T-cell (primary cell): ENCODE data around the gene ALOXE3. TPM values are rescaled to one million over a fixed set of nuclear protein-coding genes. Genes with fewer than 3 reads are reported as not detected.

Source experiments
- ATAC-seq, 4 experiments: fragments of 200-7000 bp in 3 of 4; fragments of 150-1000 bp in 1 of 4; cut with Tn5 transposase; replicated peaks in 1 of 4; 1 replicate in 3 of 4; 2 replicates in 1 of 4; pipeline ENCODE4 v1.10.0; 2021; ENCODE audit warnings: moderate library complexity in 3 of 4, mild to moderate bottlenecking in 2 of 4, moderate number of reproducible peaks in 1 of 4
- CTCF ChIA-PET, 2 donors: fragments of 300-600 bp; sonication (Branson Sonifier 250); formaldehyde crosslinking; loops; one replicate each; lab custom pipeline; 2022; ENCODE audit warnings: antibody characterized with exemption in 2 of 2; lab: Charles Lee
- POLR2A ChIA-PET, 2 donors: fragments of 300-600 bp; sonication (Branson Sonifier 250); formaldehyde crosslinking; loops; one replicate each; lab custom pipeline; 2022; ENCODE audit warnings: antibody characterized with exemption in 2 of 2; lab: Charles Lee
- DNase-seq, 35 experiments: peaks; one replicate each; pipeline versions ENCODE4 v3.0.0 to v3.0.0-alpha.2; 2013 to 2023
- H3K27ac ChIP-seq: one replicate; pipeline ENCODE4 v1.5.1; 2013; ENCODE audit warnings: low read length
- H3K27me3 ChIP-seq, 2 experiments: replicated peaks in 1 of 2; 1 replicate in 1 of 2; 2 replicates in 1 of 2; pipeline versions ENCODE4 v1.6.1 to v1.7.0; 2013; ENCODE audit warnings: low read length in 1 of 2, mixed read lengths in 1 of 2; ENCODE audit not compliant: control insufficient read depth in 2 of 2, insufficient read depth in 2 of 2; ENCODE audit errors: extremely low read depth in 1 of 2
- H3K36me3 ChIP-seq, 2 donors: 1 replicate in 1 of 2; 2 replicates in 1 of 2; pipeline versions ENCODE4 v1.6.1 to v1.7.0; 2013; ENCODE audit warnings: low read length in 1 of 2; ENCODE audit not compliant: control insufficient read depth in 2 of 2, insufficient read depth in 1 of 2; ENCODE audit errors: extremely low read depth in 1 of 2
- H3K4me1 ChIP-seq, 2 experiments: 1 replicate in 1 of 2; 2 replicates in 1 of 2; pipeline versions ENCODE4 v1.6.1 to v1.7.0; 2013; ENCODE audit warnings: low read length in 2 of 2, mixed read lengths in 1 of 2; ENCODE audit not compliant: insufficient read depth in 2 of 2, control insufficient read depth in 1 of 2; ENCODE audit errors: extremely low read depth in 1 of 2
- H3K4me3 ChIP-seq, 2 donors: 1 replicate in 1 of 2; 2 replicates in 1 of 2; pipeline versions ENCODE4 v1.5.1 to v1.7.0; 2013; ENCODE audit warnings: mild to moderate bottlenecking in 2 of 2, low read length in 1 of 2, moderate library complexity in 1 of 2; ENCODE audit not compliant: control insufficient read depth in 1 of 2; ENCODE audit errors: extremely low read depth in 1 of 2
- H3K9me3 ChIP-seq: 2 replicates; pipeline ENCODE4 v1.7.0; 2013
- H3K27ac Mint-ChIP-seq, 2 donors: one replicate each; pipeline ENCODE4 v1.8.0; 2020 to 2021; ENCODE audit warnings: mild to moderate bottlenecking in 2 of 2, mixed read lengths in 2 of 2
- H3K27me3 Mint-ChIP-seq, 2 donors: one replicate each; pipeline ENCODE4 v1.8.0; 2021 to 2022; ENCODE audit warnings: mixed read lengths in 2 of 2
- H3K36me3 Mint-ChIP-seq: one replicate; pipeline ENCODE4 v1.8.0; 2021; ENCODE audit warnings: mixed read lengths
- H3K4me1 Mint-ChIP-seq, 3 donors: one replicate each; pipeline ENCODE4 v1.8.0; 2020 to 2022; ENCODE audit warnings: mixed read lengths in 3 of 3, mild to moderate bottlenecking in 1 of 3
- H3K4me3 Mint-ChIP-seq, 3 donors: one replicate each; pipeline ENCODE4 v1.8.0; 2020 to 2022; ENCODE audit warnings: mild to moderate bottlenecking in 3 of 3, mixed read lengths in 3 of 3, moderate library complexity in 3 of 3
- H3K9me3 Mint-ChIP-seq, 3 donors: one replicate each; pipeline ENCODE4 v1.8.0; 2020 to 2022; ENCODE audit warnings: mixed read lengths in 3 of 3
- WGBS: methylation state at CpG from one replicate; pipeline ENCODE4 v1.1.5; 2013; ENCODE audit warnings: missing lambda C conversion rate; ENCODE audit not compliant: insufficient coverage; 5-methylcytosine and 5-hydroxymethylcytosine counted together
- total RNA-seq, 35 experiments: library from RNA in 6 of 35; stranded (reverse) in 6 of 35; fragments of 120-200 nt in 1 of 35; gene quantifications; one replicate each; pipeline versions ENCODE4 v1.2.1 to v1.2.4 and lab custom pipeline; 2013 to 2026

The ALOXE3 gene
- total RNA-seq, 5 donors from 2014 or later (not counting 1 experiment from before 2014, with no cell fraction given) = 0.13 to 1.2 (median 0.19) TPM; not detected in 1

DNA sequence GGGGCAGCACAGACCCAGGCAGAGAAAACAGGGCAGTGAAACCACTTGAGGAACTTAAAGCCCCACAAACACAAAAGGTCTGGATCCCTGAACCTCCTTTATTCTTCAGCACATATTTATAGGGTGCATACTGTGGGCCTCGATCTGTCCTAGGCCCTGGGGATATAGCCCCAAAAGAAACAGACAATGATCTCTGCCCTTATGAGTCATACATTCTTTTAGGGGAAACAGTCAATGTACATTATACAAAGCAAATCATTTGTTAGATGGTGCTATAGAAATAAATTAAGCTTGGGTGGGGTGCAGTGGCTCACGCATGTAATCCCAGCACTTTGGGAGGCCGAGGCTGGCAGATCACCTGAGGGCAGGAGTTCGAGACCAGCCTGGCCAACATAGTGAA lies 15.6 kb upstream of the ALOXE3 start:
- no peak overlapping the region for H3K27ac Mint-ChIP-seq
- ChIA-PET CTCF (interaction anchor here in 1 of 2 donors (1.0 kb wide), 1 partner anchor 88 kb away, joined by 3 read pairs; no protein-coding TSS in a partner anchor), POLR2A (interaction anchor here (0.6 kb wide), 4 partner anchors 15 to 180 kb away, joined by 3 to 5 read pairs (median 3); no protein-coding TSS in a partner anchor)
- no peaks in the 10 kb centered on the region for H3K9me3 ChIP-seq
- H3K4me1 Mint-ChIP-seq = peaks cover 0 to 2% (median 0%) of the 10 kb centered on the region in 3 donors
- H3K4me1 ChIP-seq = peaks cover 4 to 14% of the 10 kb centered on the region in 2 experiments
- H3K4me3 ChIP-seq = no peak overlapping the region
- H3K27ac ChIP-seq = no peak overlapping the region
- DNase-seq (no peak), ATAC-seq (no peak)
- no peaks in the 10 kb centered on the region for H3K36me3 Mint-ChIP-seq
- H3K27me3 Mint-ChIP-seq = no peaks in the 10 kb centered on the region
- no peak overlapping the region for H3K4me3 Mint-ChIP-seq
- 70% methylated on average over 3 of the region's 4 CpGs for WGBS
- H3K27me3 ChIP-seq = peaks cover 0 to 16% of the 10 kb centered on the region in 2 experiments
- H3K36me3 ChIP-seq = no peaks in the 10 kb centered on the region
- H3K9me3 Mint-ChIP-seq = no peaks in the 10 kb centered on the region

DNA sequence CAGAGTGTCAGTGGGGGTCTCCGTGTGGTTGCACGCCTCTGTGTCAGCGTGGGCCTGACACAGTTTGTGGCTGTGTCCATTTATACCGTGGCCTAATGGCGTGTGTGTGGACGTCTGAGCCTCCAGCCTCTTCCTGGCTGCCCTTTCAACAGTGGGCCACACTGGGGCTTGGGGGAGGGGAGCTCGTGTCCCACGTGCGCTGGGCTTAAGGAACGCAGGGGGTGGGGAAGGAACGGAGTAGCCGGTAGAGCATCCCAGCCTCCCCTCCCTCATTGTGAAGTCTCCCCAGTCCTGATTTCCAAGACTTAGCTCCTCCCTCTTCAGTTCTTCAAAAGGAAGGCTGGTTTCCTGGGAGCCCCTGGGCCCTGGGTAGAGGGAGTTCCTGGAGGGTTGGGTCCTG lies 15.1 kb upstream of the ALOXE3 start:
- H3K9me3 Mint-ChIP-seq = no peaks in the 10 kb centered on the region
- peaks cover 0 to 16% of the 10 kb centered on the region in 2 experiments for H3K27me3 ChIP-seq
- 92% methylated on average over 4 of the region's 12 CpGs for WGBS
- POLR2A ChIA-PET = interaction anchor here in 1 of 2 donors (0.6 kb wide), 1 partner anchor 180 kb away, joined by 3 read pairs; no protein-coding TSS in a partner anchor
- H3K36me3 ChIP-seq = no peaks in the 10 kb centered on the region
- H3K4me1 ChIP-seq = peaks cover 3 to 9% of the 10 kb centered on the region in 2 experiments
- no peak overlapping the region for H3K4me3 Mint-ChIP-seq
- CTCF ChIA-PET = interaction anchor here in 1 of 2 donors (0.7 kb wide), 1 partner anchor 50 kb away, joined by 4 read pairs; no protein-coding TSS in a partner anchor
- H3K27me3 Mint-ChIP-seq = no peaks in the 10 kb centered on the region
- H3K4me3 ChIP-seq = no peak overlapping the region
- H3K4me1 Mint-ChIP-seq = peaks cover 0 to 2% (median 0%) of the 10 kb centered on the region in 3 donors
- no peaks in the 10 kb centered on the region for H3K9me3 ChIP-seq
- H3K27ac Mint-ChIP-seq = no peak overlapping the region
- DNase-seq (no peak), ATAC-seq (peak in 1 of 4 experiments; percentile 6)
- H3K27ac ChIP-seq = no peak overlapping the region
- no peaks in the 10 kb centered on the region for H3K36me3 Mint-ChIP-seq

DNA sequence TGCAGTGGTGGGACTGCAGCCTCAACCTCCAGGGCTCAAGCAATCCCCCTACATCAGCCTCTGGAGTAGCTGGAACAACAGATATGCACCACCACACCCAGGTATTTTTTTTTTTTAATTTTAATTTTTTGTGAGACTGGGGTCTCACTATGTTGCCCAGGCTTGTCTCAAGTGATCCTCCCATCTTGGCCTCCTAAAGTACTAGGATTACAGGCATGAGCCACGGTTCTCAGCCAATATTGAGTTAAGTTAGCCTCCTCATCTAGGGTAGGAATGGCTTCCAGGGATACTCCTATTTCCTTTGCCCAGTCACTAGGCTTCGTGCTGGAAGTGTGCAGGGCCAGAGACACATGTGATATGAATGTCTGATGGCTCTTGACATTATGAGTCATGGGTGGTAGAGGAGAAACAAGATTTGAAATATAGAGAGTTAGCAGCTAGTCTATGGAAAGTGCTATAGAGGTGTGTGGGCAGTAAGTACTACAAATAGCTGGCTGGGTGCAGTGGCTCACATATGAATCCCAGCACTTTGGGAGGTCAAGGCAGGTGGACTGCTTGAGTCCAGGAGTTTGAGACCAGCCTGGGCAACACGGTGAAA lies 13.6 kb upstream of the ALOXE3 start:
- no peak overlapping the region for H3K27ac ChIP-seq
- no peak for ATAC-seq
- ChIA-PET POLR2A (interaction anchor here in 1 of 2 donors (0.5 to 0.6 kb wide), 2 partner anchors 20 to 552 kb away, joined by 3 read pairs; no protein-coding TSS in a partner anchor), CTCF (interaction anchor here in 1 of 2 donors (0.7 kb wide), 1 partner anchor 89 kb away, joined by 3 read pairs; no protein-coding TSS in a partner anchor)
- no peaks in the 10 kb centered on the region for H3K9me3 ChIP-seq
- DNase-seq = no peak
- H3K36me3 ChIP-seq = no peaks in the 10 kb centered on the region
- WGBS = 73% methylated on average over 3 of the region's 3 CpGs
- peaks cover 0 to 3% of the 10 kb centered on the region in 2 experiments for H3K4me1 ChIP-seq
- Mint-ChIP-seq H3K9me3 (no peaks in the 10 kb centered on the region), H3K36me3 (no peaks in the 10 kb centered on the region), H3K4me1 (peaks cover 4 to 6% (median 5%) of the 10 kb centered on the region in 3 donors), H3K27me3 (peaks cover 0 to 3% of the 10 kb centered on the region in 2 donors), H3K4me3 (no peak overlapping the region), H3K27ac (no peak overlapping the region)
- H3K4me3 ChIP-seq = no peak overlapping the region
- H3K27me3 ChIP-seq = peaks cover 0 to 24% of the 10 kb centered on the region in 2 experiments

DNA sequence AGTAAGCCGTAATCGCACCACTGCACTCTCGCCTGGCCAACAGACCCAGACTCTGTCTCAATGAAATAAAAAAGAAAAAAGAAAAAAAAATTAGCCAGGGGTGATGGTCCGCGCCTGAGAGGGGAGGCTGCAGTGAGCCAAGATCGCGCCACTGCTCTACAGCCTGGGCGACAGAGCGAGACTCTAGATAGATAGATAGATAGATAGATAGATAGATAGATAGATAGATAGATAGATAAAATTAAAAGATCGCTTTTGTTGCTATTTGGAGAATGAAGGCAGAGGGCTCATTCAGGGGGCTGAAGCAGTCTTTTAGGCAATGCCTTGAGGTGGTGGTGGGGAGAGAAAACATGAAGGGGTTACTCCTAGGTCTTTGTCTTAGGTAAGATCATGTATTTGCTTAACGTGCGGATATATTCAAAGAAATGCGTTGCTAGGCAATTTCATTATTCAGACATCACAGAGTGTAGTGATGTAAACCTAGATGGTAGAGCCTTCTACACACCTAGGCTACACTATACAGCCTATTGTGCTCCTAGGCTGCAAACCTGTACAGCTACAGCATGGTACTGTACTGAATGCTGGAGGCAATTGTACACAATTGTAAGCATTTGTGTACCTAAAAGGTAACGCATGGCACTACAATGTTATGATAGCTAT lies 9.9 kb upstream of the ALOXE3 start:
- ChIA-PET POLR2A (no interaction called here), CTCF (no interaction called here)
- no peak overlapping the region for H3K4me3 Mint-ChIP-seq
- peaks cover 22 to 38% of the 10 kb centered on the region in 2 experiments for H3K4me1 ChIP-seq
- no peaks in the 10 kb centered on the region for H3K36me3 Mint-ChIP-seq
- H3K4me1 Mint-ChIP-seq = peaks cover 37 to 42% (median 37%) of the 10 kb centered on the region in 3 donors
- peaks cover 5 to 27% of the 10 kb centered on the region in 2 donors for H3K27me3 Mint-ChIP-seq
- H3K27ac ChIP-seq = no peak overlapping the region
- 93% methylated on average over 10 of the region's 14 CpGs for WGBS
- H3K27ac Mint-ChIP-seq = no peak overlapping the region
- ATAC-seq (no peak), DNase-seq (peak in 1 of 35 experiments; percentile 16)
- no peaks in the 10 kb centered on the region for H3K9me3 ChIP-seq
- H3K4me3 ChIP-seq = no peak overlapping the region
- H3K27me3 ChIP-seq = peaks cover 0 to 45% of the 10 kb centered on the region in 2 experiments
- no peaks in the 10 kb centered on the region for H3K36me3 ChIP-seq
- H3K9me3 Mint-ChIP-seq = no peaks in the 10 kb centered on the region

DNA sequence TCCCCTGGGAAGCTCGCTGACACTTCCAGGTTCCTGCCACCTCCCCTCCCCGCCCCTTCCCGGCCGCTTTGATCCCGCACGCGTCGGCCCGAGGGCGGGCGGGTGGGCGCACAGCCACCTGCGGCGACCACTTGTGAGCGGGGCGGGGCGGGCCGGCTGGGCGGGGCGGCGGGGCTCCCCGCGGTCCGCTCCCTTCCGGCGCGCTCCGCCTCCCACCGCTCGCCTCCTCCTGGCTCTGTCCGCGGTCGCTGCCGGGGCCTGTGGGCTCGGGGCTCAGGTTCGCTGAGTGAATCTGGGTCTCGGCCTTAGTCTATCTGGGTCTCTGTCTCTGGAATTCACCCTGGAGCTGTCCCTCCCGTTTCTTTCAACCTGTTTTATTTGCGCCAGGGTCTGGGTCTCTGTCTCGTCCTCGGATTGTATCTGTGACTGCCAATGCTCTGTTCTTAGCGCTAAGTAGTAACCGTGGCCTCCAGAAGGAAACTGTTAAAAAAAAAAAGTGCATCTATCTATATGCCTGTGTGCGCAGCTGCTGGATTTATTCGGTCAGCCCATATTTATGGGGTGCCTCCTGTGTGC lies 8.3 kb upstream of the ALOXE3 start:
- H3K4me3 ChIP-seq = peak overlapping the region; percentile 64 to 80
- H3K9me3 ChIP-seq = no peaks in the 10 kb centered on the region
- no peaks in the 10 kb centered on the region for H3K9me3 Mint-ChIP-seq
- ATAC-seq (peak; percentile 26 to 46 (median 34)), DNase-seq (peak in 4 of 35 experiments; percentile 36 to 68 (median 40))
- H3K27me3 Mint-ChIP-seq = peaks cover 8 to 34% of the 10 kb centered on the region in 2 donors
- peaks cover 0 to 56% of the 10 kb centered on the region in 2 experiments for H3K27me3 ChIP-seq
- under 1% methylated on average over 35 of the region's 45 CpGs for WGBS
- CTCF ChIA-PET = interaction anchor here in 1 of 2 donors (0.7 to 1.3 kb wide), 2 partner anchors 12 to 95 kb away, joined by 3 to 5 read pairs; no protein-coding TSS in a partner anchor
- H3K36me3 Mint-ChIP-seq = no peaks in the 10 kb centered on the region
- H3K27ac Mint-ChIP-seq = peak overlapping the region; percentile 70 to 82
- no peaks in the 10 kb centered on the region for H3K36me3 ChIP-seq
- peaks cover 45 to 53% (median 47%) of the 10 kb centered on the region in 3 donors for H3K4me1 Mint-ChIP-seq
- no peak overlapping the region for H3K27ac ChIP-seq
- POLR2A ChIA-PET = interaction anchor here in 1 of 2 donors (0.7 to 1.1 kb wide), 2 partner anchors 169 to 498 kb away, joined by 3 to 6 read pairs; partner anchors contain the start of gene SLC25A35
- peaks cover 33 to 55% of the 10 kb centered on the region in 2 experiments for H3K4me1 ChIP-seq
- peak overlapping the region; percentile 85 to 91 (median 86) for H3K4me3 Mint-ChIP-seq
